A172 (cell line): Measurements from ENCODE around the gene RHBG. TPM values are rescaled to one million over a fixed set of nuclear protein-coding genes. Genes with fewer than 3 reads are reported as not detected.

Experiments used
- DNase-seq: peaks from one replicate; pipeline ENCODE4 v3.0.0-alpha.2; 2015; ENCODE audit warnings: low spot score
- total RNA-seq: library from RNA; depleted of rRNA; stranded (reverse); fragments of >200 nt; shearing (Covaris generic); gene quantifications from 2 replicates; pipeline ENCODE4 v1.2.3, GENCODE V29; 2014

Gene RHBG
- total RNA-seq, 1 experiment from 2014 or later: not detected

- DNase-seq: no peak
Measured at GRCh38 chr1:156406251-156406650, 37.2 kb downstream of the RHBG start.

- no peak for DNase-seq
Measured at GRCh38 chr1:156407344-156407743, 38.3 kb downstream of the RHBG start.

GRCh38 chr1:156407760-156408159, 38.7 kb downstream of the RHBG start:
- no peak for DNase-seq

- no peak for DNase-seq
Measured at GRCh38 chr1:156409439-156409838, 40.4 kb downstream of the RHBG start.

- no peak for DNase-seq
Measured at GRCh38 chr1:156410238-156410637, 41.2 kb downstream of the RHBG start.

GRCh38 chr1:156410740-156411139, 41.7 kb downstream of the RHBG start:
- DNase-seq: no peak

- DNase-seq: no peak
Measured at GRCh38 chr1:156412653-156413321, 43.8 kb downstream of the RHBG start.

- no peak for DNase-seq
Measured at GRCh38 chr1:156413391-156414246, 44.6 kb downstream of the RHBG start.

- no peak for DNase-seq
Measured at GRCh38 chr1:156414461-156415064, 45.6 kb downstream of the RHBG start.

GRCh38 chr1:156416993-156417392, 48.0 kb downstream of the RHBG start:
- no peak for DNase-seq

- no peak for DNase-seq
Measured at GRCh38 chr1:156417401-156418020, 48.5 kb downstream of the RHBG start.

GRCh38 chr1:156418416-156419070, 49.5 kb downstream of the RHBG start:
- no peak for DNase-seq

- DNase-seq: no peak
Measured at GRCh38 chr1:156419854-156420204, 50.8 kb downstream of the RHBG start.

GRCh38 chr1:156420205-156421061, 51.4 kb downstream of the RHBG start:
- DNase-seq: no peak

- DNase-seq: peak; percentile 69
Measured at GRCh38 chr1:156421062-156421938, 52.3 kb downstream of the RHBG start.

- no peak for DNase-seq
Measured at GRCh38 chr1:156421939-156422601, 53.1 kb downstream of the RHBG start.

- no peak for DNase-seq
Measured at GRCh38 chr1:156422602-156423091, 53.6 kb downstream of the RHBG start.

GRCh38 chr1:156423422-156424352, 54.7 kb downstream of the RHBG start:
- DNase-seq: no peak
